Activated CD4-positive, alpha-beta T cell treated with anti-CD3 and anti-CD28 coated beads for 24 hours (primary cell): Measurements from ENCODE around the gene FNDC7.
"Not testable (repeated sequence)": the region's sequence is repeated elsewhere in the genome, so short reads cannot be mapped to it uniquely, and the experiment has no call there.

ENCODE experiments used
- DNase-seq, 2 donors: peaks; one replicate each; pipeline ENCODE4 v3.0.0-alpha.2; 2020; ENCODE audit warnings: low read depth in 2 of 2

The FNDC7 gene

GRCh38 chr1:108712606-108713150 lies at the start of gene FNDC7:
TSS of gene FNDC7 (plus strand) at chr1:108712908. CDS start at chr1:108712934, 26 bp downstream.
- DNase-seq = no peak

- no peak for DNase-seq
Observed at GRCh38 chr1:108663074-108663473, 49.6 kb upstream of the FNDC7 start.

GRCh38 chr1:108664481-108664880 lies 48.2 kb upstream of the FNDC7 start:
- DNase-seq = no peak

- DNase-seq = no peak
Observed at GRCh38 chr1:108665067-108665466, 47.6 kb upstream of the FNDC7 start.

- DNase-seq = no peak
Observed at GRCh38 chr1:108665771-108666170, 46.9 kb upstream of the FNDC7 start.

- not testable (repeated sequence) for DNase-seq
Observed at GRCh38 chr1:108667422-108667821, 45.3 kb upstream of the FNDC7 start.

GRCh38 chr1:108668777-108669176 lies 43.9 kb upstream of the FNDC7 start:
- no peak for DNase-seq

- no peak for DNase-seq
Observed at GRCh38 chr1:108669679-108670078, 43.0 kb upstream of the FNDC7 start.

GRCh38 chr1:108670131-108670773 lies 42.5 kb upstream of the FNDC7 start:
- DNase-seq = no peak

GRCh38 chr1:108671143-108671542 lies 41.6 kb upstream of the FNDC7 start:
- no peak for DNase-seq

- no peak for DNase-seq
Observed at GRCh38 chr1:108678706-108679105, 34.0 kb upstream of the FNDC7 start.

- no peak for DNase-seq
Observed at GRCh38 chr1:108679586-108680213, 33.0 kb upstream of the FNDC7 start.

GRCh38 chr1:108681701-108682100 lies 31.0 kb upstream of the FNDC7 start:
- DNase-seq = not testable (repeated sequence)

GRCh38 chr1:108685529-108685928 lies 27.2 kb upstream of the FNDC7 start:
- no peak for DNase-seq

GRCh38 chr1:108686614-108687313 lies 25.9 kb upstream of the FNDC7 start:
- DNase-seq = no peak

- DNase-seq = no peak
Observed at GRCh38 chr1:108691128-108691941, 21.4 kb upstream of the FNDC7 start.

- DNase-seq = peak; percentile 85 to 88
Observed at GRCh38 chr1:108691942-108692723, 20.6 kb upstream of the FNDC7 start, which contains the start of gene PRPF38B. TSS of gene PRPF38B (plus strand) at chr1:108692310. CDS start at chr1:108692592, 282 bp downstream.

- peak in 1 of 2 donors; percentile 39 for DNase-seq
Observed at GRCh38 chr1:108692724-108693655, 19.7 kb upstream of the FNDC7 start.

GRCh38 chr1:108695535-108695934 lies 17.2 kb upstream of the FNDC7 start:
- DNase-seq = no peak
